CD4-positive, alpha-beta T cell treated with Interleukin-17A for 1 hour (primary cell): Measurements from ENCODE around the gene CAPZA1.

Source experiments
- DNase-seq: peaks from one replicate; pipeline ENCODE4 v3.0.0-alpha.2; 2020

Gene CAPZA1

GRCh38 chr1:112702420-112703261 is 83.0 kb downstream of the CAPZA1 start:
- DNase-seq = no peak

DNA sequence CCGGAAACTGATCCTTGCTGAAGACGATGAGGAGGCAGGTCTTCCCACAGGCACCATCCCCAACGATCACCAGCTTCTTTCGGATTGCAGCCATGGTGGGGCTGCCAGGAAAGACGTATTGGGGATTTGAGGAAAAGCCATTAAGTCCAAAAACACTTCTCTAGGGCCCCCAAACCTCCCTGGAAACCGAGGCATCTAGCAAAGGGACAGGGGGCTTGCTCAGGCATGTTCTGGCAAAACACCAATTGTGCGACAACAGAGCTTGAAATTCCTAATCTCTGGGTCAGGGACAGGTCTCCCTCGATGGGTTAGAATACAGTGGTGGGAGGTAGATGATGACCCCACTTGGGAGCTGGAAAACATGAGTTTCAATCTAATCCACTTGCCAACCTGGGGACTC is 84.1 kb downstream of the CAPZA1 start:
- no peak for DNase-seq

DNA sequence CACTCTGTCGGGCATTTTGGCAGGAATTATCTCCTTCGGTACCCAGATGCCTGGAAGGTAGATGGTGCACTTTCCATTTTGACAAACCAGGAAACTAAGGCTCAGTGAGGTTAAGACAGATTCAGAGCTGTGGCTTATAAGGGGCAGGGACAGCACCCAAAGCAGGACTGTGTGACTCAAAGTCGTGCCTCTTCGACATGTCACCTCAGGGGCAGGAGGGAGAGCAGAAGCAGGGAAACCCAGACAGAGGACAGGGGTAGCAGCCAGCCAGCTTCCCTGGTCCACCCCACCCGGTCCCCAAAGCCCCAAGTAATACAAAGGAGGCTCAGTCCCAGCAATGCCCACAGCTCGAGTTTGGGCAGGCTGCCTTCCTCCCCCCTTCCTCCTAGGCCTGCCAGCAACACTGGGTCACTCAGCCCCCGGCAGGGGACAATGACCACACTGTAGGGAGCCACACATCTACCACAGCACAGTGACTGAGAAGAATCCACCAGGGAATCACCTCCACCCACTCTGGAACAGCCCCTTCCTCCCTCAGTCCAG is 84.8 kb downstream of the CAPZA1 start:
- no peak for DNase-seq

DNA sequence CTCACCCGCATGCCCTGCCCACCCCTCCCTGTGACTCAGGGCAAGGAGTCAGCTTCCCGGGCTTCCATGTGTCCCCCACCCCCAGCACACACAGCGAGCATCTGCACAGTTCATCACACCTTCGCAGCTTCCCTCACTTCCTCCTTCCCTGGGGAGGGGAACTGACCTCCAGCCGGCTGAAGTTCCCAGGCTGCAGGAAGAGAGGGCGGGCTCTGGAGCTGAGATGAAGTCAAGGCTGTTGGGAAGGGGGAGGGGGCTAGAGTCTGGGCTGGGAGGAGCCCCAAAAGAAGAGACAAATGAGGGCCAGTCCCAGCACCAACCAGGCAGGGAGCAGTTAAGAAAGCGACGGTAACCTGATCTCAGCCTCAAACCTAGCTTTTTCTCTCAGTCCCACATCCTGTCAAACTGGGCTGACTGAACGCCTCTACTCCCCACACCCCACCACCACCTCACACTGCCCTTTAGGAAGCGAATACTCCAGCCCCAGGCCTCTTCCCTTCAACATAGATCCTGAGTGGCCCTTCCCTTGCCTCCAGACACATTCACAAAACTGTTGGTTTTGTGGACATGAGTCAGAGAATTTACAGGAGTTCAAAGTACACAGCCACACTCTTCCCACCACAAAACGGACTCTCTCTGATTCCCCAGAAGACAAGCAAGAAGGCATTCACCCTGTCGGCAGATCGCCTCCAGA is 85.4 kb downstream of the CAPZA1 start:
- peak; percentile 68 for DNase-seq

- peak; percentile 44 for DNase-seq
These were observed 87.0 kb downstream of the CAPZA1 start, which contains the start of gene RHOC for GRCh38 chr1:112706505-112707220. RHOC (minus strand) TSS chr1:112707127; CDS start chr1:112703799, 3,328 bp downstream.

GRCh38 chr1:112707221-112708001 is 87.8 kb downstream of the CAPZA1 start:
- peak; percentile 68 for DNase-seq

DNA sequence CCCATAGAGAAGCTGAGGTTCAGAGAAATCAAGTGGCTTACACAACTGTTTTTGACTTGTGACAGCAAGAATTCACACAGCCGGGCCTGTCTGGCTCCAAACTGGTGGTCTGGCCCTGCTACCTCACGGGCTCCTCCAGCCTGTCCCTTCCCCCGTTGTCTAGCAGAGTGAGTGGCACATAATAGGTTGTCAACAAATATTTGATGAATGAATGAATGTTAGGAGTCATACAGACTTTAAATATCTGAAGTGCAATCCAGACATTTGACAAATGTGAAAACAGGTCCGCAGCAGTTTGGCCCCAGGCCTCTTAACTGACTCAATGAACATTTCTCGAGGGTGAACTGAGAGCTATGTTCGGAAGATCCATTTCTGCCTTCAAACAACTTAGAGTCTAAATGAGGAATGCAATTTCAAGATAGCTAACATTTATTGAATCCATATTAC is 88.4 kb downstream of the CAPZA1 start:
- DNase-seq = no peak

DNA sequence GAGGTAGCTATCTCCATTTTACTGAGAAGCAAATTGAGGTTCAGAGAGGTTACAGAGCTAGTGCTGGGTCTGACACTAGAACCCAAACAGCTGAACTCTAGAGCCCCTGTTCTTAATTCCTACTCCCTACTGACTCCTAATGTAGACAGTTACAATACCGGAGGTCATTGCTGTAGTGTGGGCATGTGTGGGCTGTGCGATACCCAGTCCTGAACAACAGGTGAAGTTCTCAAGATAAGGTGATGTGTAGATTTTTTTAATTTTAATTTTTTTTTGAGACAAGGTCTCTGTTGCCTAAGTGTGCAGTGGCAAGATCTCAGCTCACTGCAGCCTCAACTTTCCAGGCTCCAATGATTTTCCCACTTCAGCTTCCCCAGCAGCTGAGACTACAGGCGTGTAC is 88.9 kb downstream of the CAPZA1 start:
- no peak for DNase-seq

- DNase-seq = no peak
These were observed 90.5 kb downstream of the CAPZA1 start for GRCh38 chr1:112710159-112710558.

DNA sequence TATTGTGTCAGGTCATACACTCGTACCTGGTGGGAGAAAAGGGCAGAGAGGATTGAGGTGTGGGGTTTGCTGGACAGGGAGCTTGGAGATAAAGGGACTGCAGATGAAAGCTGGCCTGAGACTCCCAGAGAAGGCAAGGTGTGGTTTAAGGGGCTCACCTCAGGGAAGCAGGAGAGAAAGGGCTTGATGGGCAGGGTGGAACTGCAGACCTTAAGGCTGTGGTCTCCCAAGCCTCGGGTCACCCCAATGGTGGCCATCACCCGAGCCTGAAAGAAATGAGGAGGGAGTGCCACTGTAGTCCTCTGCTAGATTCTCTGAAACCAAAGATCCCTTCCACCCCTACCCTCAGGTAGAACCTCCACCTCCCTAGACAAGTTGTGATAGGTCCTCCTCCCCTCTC is 91.0 kb downstream of the CAPZA1 start:
- DNase-seq = no peak

DNA sequence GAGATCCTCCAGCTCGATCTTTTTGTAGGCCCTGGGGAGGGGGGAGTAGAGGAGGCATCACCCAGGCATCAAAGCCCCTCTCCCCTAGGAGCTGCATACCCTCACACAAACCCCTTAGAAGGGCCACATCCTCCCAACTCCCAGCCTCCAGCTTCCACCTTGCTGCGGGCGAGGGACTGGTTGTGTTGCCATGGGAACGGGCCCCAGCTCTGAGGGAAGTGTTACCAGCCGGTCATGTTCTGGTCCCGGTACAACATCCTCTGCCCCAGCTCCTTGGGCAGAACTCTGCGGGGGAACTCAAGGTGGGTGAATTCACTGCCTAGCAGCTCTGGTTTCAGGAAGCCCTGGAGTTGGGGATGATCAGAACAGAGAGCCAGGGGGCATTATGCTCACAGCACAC is 91.4 kb downstream of the CAPZA1 start:
- DNase-seq = no peak

DNA sequence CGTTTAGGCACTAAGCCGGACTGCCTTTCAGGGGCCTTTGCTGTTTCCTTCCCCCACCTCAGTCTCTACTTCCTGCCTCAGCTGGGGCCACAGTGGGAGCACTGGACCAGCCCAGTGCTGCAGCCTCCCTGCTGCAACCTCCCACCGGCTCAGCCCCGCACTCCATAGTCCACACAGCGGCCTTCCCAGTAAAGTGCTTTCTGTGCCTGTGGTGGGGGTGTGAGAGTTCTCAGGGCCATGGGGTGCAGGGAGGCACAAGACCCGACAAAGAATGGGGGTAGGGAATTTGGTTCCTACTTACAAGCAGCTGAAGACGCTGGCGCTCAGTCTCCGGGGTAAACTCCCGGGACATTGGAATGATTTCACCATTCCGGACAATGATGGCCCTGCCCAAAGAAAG is 92.0 kb downstream of the CAPZA1 start:
- DNase-seq = no peak

DNA sequence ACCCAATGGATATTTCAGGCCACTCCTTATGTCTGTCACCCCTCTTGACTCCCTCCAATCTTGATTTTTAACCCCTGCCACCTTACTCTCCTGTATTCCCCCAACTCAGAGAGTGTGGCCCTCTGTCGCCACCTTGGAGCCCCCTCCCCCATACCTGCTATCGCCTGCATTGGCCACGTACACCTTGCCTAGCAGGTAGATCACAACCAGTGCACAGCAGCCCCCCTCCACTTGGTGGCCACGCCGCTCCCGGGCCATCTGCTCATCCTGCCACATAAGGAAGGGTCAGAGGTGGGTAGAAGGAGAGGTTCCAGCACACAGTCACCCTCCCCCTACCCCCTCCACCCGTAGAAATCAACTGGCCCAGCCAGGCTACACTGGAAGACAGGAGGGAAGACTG is 92.6 kb downstream of the CAPZA1 start:
- DNase-seq = no peak

GRCh38 chr1:112712701-112713128 is 93.1 kb downstream of the CAPZA1 start:
- DNase-seq = no peak

DNA sequence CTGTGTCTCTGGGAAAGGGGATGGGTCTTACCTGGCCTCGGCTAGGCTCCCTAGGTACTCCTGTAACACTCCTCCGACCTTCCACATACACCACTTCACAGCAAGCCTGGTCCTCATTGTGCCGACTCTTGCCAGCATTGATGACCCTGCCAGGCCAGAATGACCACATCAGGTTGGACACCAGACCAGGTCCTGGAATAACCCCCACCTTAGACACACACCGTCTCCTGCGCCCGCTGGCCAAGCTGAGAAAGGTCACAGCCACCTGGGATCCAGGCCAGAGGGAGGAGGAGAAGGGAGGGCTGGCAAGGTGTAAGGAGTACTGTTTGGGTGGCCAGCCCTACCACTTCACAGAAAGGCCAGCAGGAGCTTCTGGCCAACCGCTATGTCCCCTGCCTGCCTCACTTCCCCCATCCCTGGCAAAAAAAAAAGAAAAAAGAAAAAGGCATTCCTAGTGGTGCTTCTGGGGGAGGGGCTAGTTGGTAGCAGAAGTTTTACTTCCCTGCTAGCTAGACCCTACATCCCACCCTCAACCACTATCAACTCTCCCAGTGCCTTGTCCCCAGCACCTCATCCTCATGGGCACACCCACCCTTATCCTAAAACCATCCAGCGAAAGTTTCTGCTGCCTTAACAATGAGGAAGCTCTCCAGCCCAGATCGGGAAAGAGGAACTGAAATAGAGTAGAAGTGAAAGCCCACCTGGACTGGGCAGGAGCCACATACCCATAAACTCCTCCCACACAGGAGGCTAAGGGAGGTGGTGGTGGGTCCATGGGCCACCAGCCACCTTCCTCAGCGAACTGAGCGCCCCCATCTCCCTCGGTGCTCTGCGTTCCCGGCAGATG is 94.1 kb downstream of the CAPZA1 start:
- peak; percentile 22 for DNase-seq

GRCh38 chr1:112714313-112715263 is 95.0 kb downstream of the CAPZA1 start:
- DNase-seq = no peak

DNA sequence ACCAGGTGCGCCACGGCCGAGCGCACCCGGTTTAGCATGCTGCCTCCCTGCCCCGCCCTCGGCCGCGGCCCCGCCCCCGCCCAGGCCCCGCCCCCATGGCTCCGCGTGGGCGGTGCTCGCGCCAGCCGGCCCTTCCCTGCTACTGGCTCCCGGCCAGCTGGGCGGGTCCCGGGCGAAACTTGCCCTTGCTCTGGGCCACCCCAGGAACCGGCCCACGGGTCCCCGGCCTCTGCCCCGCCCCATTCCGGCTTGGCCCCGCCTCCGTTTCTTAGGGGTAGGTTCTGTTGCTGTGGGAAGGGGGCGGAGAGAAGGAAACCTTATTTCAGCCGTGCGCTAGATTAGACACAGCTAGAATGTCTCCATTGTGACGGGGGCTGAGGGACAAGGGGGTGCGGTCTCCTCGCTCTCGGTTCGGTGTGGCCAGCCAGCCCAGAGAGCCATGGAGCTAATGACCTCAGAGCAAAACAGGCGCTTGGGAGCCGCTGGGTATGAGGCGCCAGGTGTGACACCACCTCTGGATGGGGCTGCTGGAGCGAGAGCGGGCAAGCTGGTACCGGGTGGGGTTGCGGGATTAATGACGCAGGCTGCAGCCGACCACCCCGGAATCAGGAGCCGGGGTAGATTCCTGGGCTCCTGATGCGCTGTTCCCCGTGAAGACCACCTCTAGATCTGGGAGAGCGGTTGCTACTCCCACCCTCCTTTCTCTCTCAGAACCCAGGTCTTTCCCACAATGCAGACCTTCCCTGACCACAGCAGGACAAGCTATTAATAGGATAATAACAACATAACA is 95.8 kb downstream of the CAPZA1 start, which contains the start of gene PPM1J:
PPM1J (minus strand) TSS at position 69 of the 790 bp plus-strand sequence; CDS start at position 38, 31 bp downstream.
- DNase-seq = peak; percentile 98

- DNase-seq = peak; percentile 84
These were observed 96.6 kb downstream of the CAPZA1 start for GRCh38 chr1:112716133-112716720.
